Endothelial cell (in vitro differentiated cells): ENCODE data around the gene CDK18. TPM values are rescaled to one million over a fixed set of nuclear protein-coding genes. Genes with fewer than 3 reads are reported as not detected.

Experiments
- DNase-seq: peaks from one replicate; pipeline ENCODE4 v3.0.0; 2021; ENCODE audit warnings: low spot score
- H3K27ac Mint-ChIP-seq: one replicate; pipeline ENCODE4 v1.8.0; 2021; ENCODE audit warnings: mixed read lengths, inconsistent platforms; ENCODE audit not compliant: unreplicated experiment
- H3K27me3 Mint-ChIP-seq: one replicate; pipeline ENCODE4 v1.8.0; 2021; ENCODE audit warnings: mild to moderate bottlenecking, moderate library complexity, mixed read lengths, inconsistent platforms; ENCODE audit not compliant: unreplicated experiment
- H3K36me3 Mint-ChIP-seq: one replicate; pipeline ENCODE4 v1.8.0; 2021; ENCODE audit warnings: mild to moderate bottlenecking, low read depth, mixed read lengths, inconsistent platforms; ENCODE audit not compliant: unreplicated experiment
- H3K4me1 Mint-ChIP-seq: one replicate; pipeline ENCODE4 v1.8.0; 2021; ENCODE audit warnings: mild to moderate bottlenecking, mixed read lengths, inconsistent platforms; ENCODE audit not compliant: unreplicated experiment
- H3K4me3 Mint-ChIP-seq: one replicate; pipeline ENCODE4 v1.8.0; 2021; ENCODE audit warnings: mild to moderate bottlenecking, mixed read lengths, inconsistent platforms; ENCODE audit not compliant: unreplicated experiment
- H3K9me3 Mint-ChIP-seq: one replicate; pipeline ENCODE4 v1.8.0; 2021; ENCODE audit warnings: mixed read lengths, inconsistent platforms; ENCODE audit not compliant: unreplicated experiment
- total RNA-seq: library from RNA; stranded (reverse); fragmentation: NEBNext Ultra II Directional; extraction: Animal tissue kit (Norgen Biotek cat#: 25700); gene quantifications from one replicate; pipeline ENCODE4 v1.2.1, GENCODE V29; 2021; ENCODE audit not compliant: unreplicated experiment
- TF ChIP-seq, protein P1 (sequence below): fragments of 200-600 bp; sonication (generic); IDR thresholded peaks from one replicate; pipeline ENCODE4 v1.5.0; 2021; ENCODE audit warnings: antibody characterized with exemption; ENCODE audit not compliant: unreplicated experiment

Gene CDK18
- total RNA-seq, 1 donor from 2014 or later = 12.4 TPM

DNA sequence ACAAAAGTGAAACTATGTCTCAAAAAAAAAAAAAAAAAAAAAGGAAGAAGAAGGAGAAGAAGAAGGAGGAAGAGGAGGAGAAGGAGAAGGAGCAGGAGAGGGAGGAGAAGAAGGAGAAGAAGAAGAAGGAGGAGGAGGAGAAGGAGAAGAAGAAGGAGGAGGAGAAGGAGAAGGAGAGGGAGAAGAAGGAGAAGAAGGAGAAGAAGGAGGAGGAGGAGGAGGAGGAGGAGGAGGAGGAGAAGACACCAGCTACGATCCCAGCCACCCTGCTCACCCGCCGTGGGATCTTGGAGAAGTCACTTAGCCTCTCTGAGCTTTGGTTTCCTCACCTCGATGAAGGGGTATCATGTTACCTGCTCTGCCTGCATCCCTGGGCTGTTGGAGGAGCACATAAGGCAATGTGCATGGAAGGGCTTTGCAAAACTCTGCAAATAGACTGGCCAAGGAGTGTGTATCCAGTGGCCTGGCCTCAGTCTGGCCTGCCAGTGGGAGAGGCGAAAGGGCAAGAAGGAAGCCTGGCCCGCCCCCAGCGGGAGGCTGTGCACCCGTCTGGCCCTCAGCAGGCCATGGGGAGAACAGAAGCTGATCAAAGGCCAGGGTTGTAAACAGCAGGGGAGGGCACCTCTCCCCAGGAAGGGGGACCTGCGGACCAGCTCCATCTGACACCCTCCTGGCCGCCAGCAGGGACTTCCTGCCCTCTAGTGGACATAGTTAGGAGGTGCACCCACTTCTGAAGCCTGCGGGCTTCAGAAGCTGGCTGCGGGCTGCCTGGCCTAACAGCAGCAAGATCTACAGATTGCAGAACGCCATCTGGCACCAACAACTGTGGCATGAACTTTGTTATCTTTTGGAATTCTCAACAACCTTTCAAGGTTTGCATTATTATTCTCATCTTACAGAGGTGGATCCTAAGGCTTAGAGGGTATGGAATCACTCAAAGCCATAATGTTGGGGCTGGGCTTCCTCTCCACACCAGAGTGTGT is 19.2 kb upstream of the CDK18 start:
- H3K9me3 Mint-ChIP-seq = no peaks in the 10 kb centered on the region
- H3K27ac Mint-ChIP-seq = no peak overlapping the region
- H3K4me3 Mint-ChIP-seq = no peak overlapping the region
- peaks cover 3% of the 10 kb centered on the region for H3K36me3 Mint-ChIP-seq
- peaks cover 10% of the 10 kb centered on the region for H3K27me3 Mint-ChIP-seq
- TF ChIP-seq, protein P1, sequence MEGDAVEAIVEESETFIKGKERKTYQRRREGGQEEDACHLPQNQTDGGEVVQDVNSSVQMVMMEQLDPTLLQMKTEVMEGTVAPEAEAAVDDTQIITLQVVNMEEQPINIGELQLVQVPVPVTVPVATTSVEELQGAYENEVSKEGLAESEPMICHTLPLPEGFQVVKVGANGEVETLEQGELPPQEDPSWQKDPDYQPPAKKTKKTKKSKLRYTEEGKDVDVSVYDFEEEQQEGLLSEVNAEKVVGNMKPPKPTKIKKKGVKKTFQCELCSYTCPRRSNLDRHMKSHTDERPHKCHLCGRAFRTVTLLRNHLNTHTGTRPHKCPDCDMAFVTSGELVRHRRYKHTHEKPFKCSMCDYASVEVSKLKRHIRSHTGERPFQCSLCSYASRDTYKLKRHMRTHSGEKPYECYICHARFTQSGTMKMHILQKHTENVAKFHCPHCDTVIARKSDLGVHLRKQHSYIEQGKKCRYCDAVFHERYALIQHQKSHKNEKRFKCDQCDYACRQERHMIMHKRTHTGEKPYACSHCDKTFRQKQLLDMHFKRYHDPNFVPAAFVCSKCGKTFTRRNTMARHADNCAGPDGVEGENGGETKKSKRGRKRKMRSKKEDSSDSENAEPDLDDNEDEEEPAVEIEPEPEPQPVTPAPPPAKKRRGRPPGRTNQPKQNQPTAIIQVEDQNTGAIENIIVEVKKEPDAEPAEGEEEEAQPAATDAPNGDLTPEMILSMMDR = peak; percentile 99
- DNase-seq = peak; percentile 69
- H3K4me1 Mint-ChIP-seq = peaks cover 10% of the 10 kb centered on the region

DNA sequence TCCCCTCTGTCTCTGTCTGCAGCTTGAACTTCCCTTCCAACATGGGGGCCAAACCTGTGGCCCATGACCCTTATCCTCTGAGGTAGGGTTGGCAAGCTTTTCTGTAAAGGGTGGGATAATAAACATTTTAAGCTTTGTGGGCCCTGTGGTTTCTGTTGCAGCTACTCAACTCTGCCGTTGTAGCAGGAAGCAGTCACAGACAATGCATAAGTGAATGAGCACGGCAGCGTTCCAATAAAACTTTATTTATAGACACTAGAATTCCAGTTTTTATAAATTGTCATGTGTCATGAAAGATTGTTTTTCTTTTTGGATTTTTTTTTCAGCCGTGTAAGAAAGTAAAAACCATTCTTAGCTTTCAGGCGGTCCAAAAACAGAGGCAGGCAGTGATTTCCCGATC is 18.2 kb upstream of the CDK18 start:
- DNase-seq = no peak

DNA sequence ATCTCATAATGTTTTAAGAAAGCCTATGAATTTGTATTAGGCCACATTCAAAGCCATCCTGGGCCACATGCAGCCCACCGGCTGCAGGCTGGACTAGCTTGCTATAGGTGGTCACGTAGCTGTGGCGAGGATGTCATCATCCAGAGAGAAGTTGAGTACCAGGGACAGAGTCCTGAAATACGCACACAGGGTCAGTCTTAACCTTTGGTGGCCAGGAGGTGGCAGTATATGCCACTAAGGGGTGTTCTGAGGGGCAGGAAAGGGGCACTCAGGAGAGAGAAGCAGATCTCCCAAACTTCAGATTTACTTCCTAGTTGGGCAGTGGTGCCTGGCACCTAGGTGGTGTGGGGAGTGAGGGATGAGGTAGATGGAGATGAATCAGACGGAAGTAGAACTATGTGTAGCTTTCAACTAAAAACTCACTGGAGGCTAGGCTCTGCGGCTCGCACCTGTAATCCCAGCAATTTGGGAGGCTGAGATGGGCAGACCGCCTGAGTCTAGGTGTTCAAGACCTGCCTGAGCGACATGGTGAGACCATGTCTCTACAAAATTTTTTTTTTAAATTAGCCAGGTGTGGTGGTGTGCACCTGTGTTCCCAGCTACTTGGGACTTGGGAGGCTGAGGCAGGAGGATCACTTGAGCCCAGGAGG is 16.3 kb upstream of the CDK18 start:
- TF ChIP-seq, protein P1 = peak; percentile 79
- Mint-ChIP-seq H3K27ac (no peak overlapping the region), H3K36me3 (no peaks in the 10 kb centered on the region), H3K27me3 (peaks cover 5% of the 10 kb centered on the region), H3K4me3 (no peak overlapping the region), H3K4me1 (peaks cover 10% of the 10 kb centered on the region), H3K9me3 (no peaks in the 10 kb centered on the region)
- DNase-seq = peak; percentile 65

More for the DNA sequence above, 18.2 kb upstream of the CDK18 start:
- Mint-ChIP-seq H3K36me3 (peaks cover 3% of the 10 kb centered on the region), H3K4me3 (no peak overlapping the region), H3K27me3 (peaks cover 10% of the 10 kb centered on the region), H3K4me1 (peaks cover 10% of the 10 kb centered on the region), H3K27ac (no peak overlapping the region), H3K9me3 (no peaks in the 10 kb centered on the region)
- TF ChIP-seq, protein P1 = no peak

DNA sequence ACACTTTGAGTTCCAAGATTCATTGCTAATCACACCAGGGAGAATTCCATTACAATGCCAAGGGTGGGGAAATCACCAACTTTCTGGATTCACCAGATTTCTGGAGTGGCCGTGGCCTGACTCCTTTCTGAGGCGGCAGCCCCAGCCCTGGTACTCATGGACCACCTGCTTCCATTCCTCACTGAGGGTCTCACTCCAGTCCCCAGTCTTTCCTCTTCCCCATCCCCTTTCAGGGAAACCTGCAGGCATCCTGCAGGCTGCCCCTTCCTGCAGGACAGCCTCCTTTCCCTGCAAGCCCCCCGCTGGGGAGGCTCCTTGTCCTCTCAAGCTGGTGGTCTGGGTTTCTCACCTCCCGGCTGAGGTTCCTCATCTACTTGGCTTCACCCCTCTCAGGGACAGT is 12.7 kb upstream of the CDK18 start:
- peaks cover 7% of the 10 kb centered on the region for H3K4me1 Mint-ChIP-seq
- no peak overlapping the region for H3K4me3 Mint-ChIP-seq
- DNase-seq = no peak
- TF ChIP-seq, protein P1 = no peak
- peaks cover 4% of the 10 kb centered on the region for H3K27me3 Mint-ChIP-seq
- no peak overlapping the region for H3K27ac Mint-ChIP-seq
- H3K9me3 Mint-ChIP-seq = no peaks in the 10 kb centered on the region
- no peaks in the 10 kb centered on the region for H3K36me3 Mint-ChIP-seq
